IMR-90 (cell line): ENCODE measurements around the gene CCNB2.

Experiments
- BHLHE40 ChIP-seq: fragments of 150-350 bp; IDR thresholded peaks from 2 replicates; pipeline ENCODE4 v1.6.1; 2016; ENCODE audit warnings: mild to moderate bottlenecking, low read depth, low read length
- POLR2A ChIP-seq: IDR thresholded peaks from 2 replicates; pipeline ENCODE4 v1.6.1; 2012; ENCODE audit warnings: mild to moderate bottlenecking, low read depth, low read length
- RCOR1 ChIP-seq: IDR thresholded peaks from 2 replicates; pipeline ENCODE4 v1.6.1; 2012; ENCODE audit warnings: mild to moderate bottlenecking, low read length, improper control_type of control experiment; ENCODE audit not compliant: insufficient replicate concordance
- SMC3 ChIP-seq: fragments of 150-350 bp; IDR thresholded peaks from 2 replicates; pipeline ENCODE4 v1.6.1; 2016; ENCODE audit warnings: low read depth, mild to moderate bottlenecking, antibody characterized with exemption, low read length, moderate library complexity
- TF ChIP-seq, protein P1 (sequence below): conservative IDR thresholded peaks from 2 replicates; pipeline ENCODE4 v1.5.1; 2012; ENCODE audit warnings: mild to moderate bottlenecking, low read depth, low read length, improper control_type of control experiment

DNA sequence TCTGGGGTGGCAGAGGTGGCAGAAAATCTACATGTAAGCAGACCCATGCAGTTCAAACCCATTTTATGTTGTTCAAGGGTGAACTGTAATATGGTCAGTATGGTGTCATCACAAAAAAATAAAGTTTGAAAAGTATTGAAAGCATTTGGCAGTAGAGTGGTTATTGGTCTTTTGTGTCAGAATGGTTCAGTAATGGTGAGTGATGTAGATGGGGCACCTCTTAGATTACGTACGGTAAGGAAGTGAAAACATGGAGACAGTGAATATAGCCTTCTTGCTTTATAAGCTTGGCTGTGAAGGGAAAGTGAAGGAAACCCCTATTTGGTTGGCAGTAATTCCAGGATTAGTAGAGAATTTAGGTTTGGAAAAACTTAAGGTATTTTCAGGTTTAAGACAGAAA is 17.2 kb upstream of the CCNB2 start:
- TF ChIP-seq SMC3: no peak
- TF ChIP-seq, protein P1, sequence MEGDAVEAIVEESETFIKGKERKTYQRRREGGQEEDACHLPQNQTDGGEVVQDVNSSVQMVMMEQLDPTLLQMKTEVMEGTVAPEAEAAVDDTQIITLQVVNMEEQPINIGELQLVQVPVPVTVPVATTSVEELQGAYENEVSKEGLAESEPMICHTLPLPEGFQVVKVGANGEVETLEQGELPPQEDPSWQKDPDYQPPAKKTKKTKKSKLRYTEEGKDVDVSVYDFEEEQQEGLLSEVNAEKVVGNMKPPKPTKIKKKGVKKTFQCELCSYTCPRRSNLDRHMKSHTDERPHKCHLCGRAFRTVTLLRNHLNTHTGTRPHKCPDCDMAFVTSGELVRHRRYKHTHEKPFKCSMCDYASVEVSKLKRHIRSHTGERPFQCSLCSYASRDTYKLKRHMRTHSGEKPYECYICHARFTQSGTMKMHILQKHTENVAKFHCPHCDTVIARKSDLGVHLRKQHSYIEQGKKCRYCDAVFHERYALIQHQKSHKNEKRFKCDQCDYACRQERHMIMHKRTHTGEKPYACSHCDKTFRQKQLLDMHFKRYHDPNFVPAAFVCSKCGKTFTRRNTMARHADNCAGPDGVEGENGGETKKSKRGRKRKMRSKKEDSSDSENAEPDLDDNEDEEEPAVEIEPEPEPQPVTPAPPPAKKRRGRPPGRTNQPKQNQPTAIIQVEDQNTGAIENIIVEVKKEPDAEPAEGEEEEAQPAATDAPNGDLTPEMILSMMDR: no peak
- TF ChIP-seq RCOR1: no peak
- TF ChIP-seq POLR2A: no peak
- no peak for TF ChIP-seq BHLHE40
